ENCODE measurements around the gene CDKL5. TPM values are rescaled to one million over a fixed set of nuclear protein-coding genes. Genes with fewer than 3 reads are reported as not detected.

CDKL5 gene
- total and polyA plus RNA-seq, 2 donors (not counting 1 experiment from before 2014, with no cell fraction given) = 0.72 to 4.6 TPM

DNA sequence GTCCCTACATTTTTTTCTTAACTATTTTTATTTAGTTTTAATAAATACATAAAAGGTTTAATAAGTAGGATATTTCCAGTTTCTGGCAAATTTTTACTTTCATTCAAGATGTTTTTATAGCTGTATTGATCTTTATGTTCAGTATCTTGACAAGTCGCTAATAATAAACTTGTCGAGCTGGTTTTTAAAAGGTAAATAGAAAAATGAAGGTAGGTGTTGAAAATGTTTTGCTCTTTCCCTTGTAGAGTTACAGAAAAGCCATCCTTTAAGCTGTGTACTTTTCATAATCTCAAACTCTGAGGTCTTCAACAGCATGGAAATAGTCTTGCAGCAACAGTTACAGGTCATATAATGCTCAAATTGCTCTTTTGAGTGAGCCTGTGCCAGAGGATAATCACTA lies 193.9 kb downstream of the CDKL5 start:
- Histone ChIP-seq H3K9ac (ENCODE audit: low read length) (no peak overlapping the region), H3K4me2 (replicated peaks; ENCODE audit: low read depth, low read length, poor library complexity, severe bottlenecking) (no peak overlapping the region), H3K79me2 (ENCODE audit: control insufficient read depth, insufficient read depth, low read length) (no peaks in the 10 kb centered on the region), H3K36me3 (replicated peaks in 1 of 2; ENCODE audit: control extremely low read depth in 1 of 2, control insufficient read depth in 1 of 2, extremely low read depth in 1 of 2, insufficient read depth in 2 of 2, low read length in 1 of 2) (no peaks in the 10 kb centered on the region), H3K4me3 (ENCODE audit: control extremely low read depth in 1 of 5, extremely low read depth in 1 of 5, insufficient read depth in 1 of 5, low read depth in 2 of 5, low read length in 4 of 5) (no peak overlapping the region), H4K20me1 (ENCODE audit: control insufficient read depth, insufficient read depth, low read length, poor library complexity, severe bottlenecking) (no peaks in the 10 kb centered on the region), H3K9me3 (ENCODE audit: control extremely low read depth in 1 of 3, control insufficient read depth in 2 of 3, insufficient read depth in 1 of 3, low read length in 2 of 3) (no peaks in the 10 kb centered on the region), H3K4me1 (ENCODE audit: control insufficient read depth in 2 of 2, insufficient read depth in 2 of 2, low read length in 2 of 2) (no peaks in the 10 kb centered on the region), H2AFZ (ENCODE audit: insufficient read depth, low read depth, low read length, poor library complexity, severe bottlenecking) (no peak overlapping the region), H3K27me3 (replicated peaks in 1 of 4; ENCODE audit: control extremely low read depth in 1 of 4, control insufficient read depth in 3 of 4, insufficient read depth in 4 of 4, low read length in 3 of 4) (no peaks in the 10 kb centered on the region), H3K27ac (ENCODE audit: low read length in 2 of 2) (no peak overlapping the region)
- no CpG with 5 or more reads among the region's 2 CpGs for WGBS (ENCODE audit: insufficient coverage)
- no peak overlapping the region for H3K27ac Mint-ChIP-seq
- no peaks in the 10 kb centered on the region for H3K9me3 Mint-ChIP-seq (ENCODE audit: insufficient read depth)
- no peak overlapping the region for H3K4me3 Mint-ChIP-seq
- no peaks in the 10 kb centered on the region for H3K4me1 Mint-ChIP-seq
- ATAC-seq (ENCODE audit: low read depth) (no peak), DNase-seq (no peak)
- ChIA-PET CTCF (interaction anchor here (0.7 kb wide), 1 partner anchor 22 kb away, joined by 4 read pairs; no protein-coding TSS in a partner anchor), POLR2A (no interaction called here)
- no peak for TF ChIP-seq CTCF (IDR thresholded peaks at IDR 0.05)
- no peaks in the 10 kb centered on the region for H3K27me3 Mint-ChIP-seq
- intact Hi-C loops (cut with micrococcal nuclease) = no loop called here

- ChIA-PET CTCF (no interaction called here), POLR2A (no interaction called here)
- no peak overlapping the region for H3K27ac ChIP-seq (ENCODE audit: low read length in 2 of 2)
- no peaks in the 10 kb centered on the region for H3K9me3 ChIP-seq (ENCODE audit: control extremely low read depth in 1 of 3, control insufficient read depth in 2 of 3, insufficient read depth in 1 of 3, low read length in 2 of 3)
- 100% methylated on average over 1 of the region's 8 CpGs for WGBS (ENCODE audit: insufficient coverage)
- H3K4me2 ChIP-seq (replicated peaks; ENCODE audit: low read depth, low read length, poor library complexity, severe bottlenecking) = no peak overlapping the region
- intact Hi-C loops (cut with micrococcal nuclease) = no loop called here
- H3K9ac ChIP-seq (ENCODE audit: low read length) = no peak overlapping the region
- no peaks in the 10 kb centered on the region for H4K20me1 ChIP-seq (ENCODE audit: control insufficient read depth, insufficient read depth, low read length, poor library complexity, severe bottlenecking)
- ATAC-seq (ENCODE audit: low read depth) (no peak), DNase-seq (no peak)
- H3K4me1 ChIP-seq (ENCODE audit: control insufficient read depth in 2 of 2, insufficient read depth in 2 of 2, low read length in 2 of 2) = no peaks in the 10 kb centered on the region
- no peak overlapping the region for H3K4me3 ChIP-seq (ENCODE audit: control extremely low read depth in 1 of 5, extremely low read depth in 1 of 5, insufficient read depth in 1 of 5, low read depth in 2 of 5, low read length in 4 of 5)
- H3K4me3 Mint-ChIP-seq = no peak overlapping the region
- no peak overlapping the region for H3K27ac Mint-ChIP-seq
- no peaks in the 10 kb centered on the region for H3K4me1 Mint-ChIP-seq
- no peaks in the 10 kb centered on the region for H3K27me3 Mint-ChIP-seq
- H2AFZ ChIP-seq (ENCODE audit: insufficient read depth, low read depth, low read length, poor library complexity, severe bottlenecking) = no peak overlapping the region
- H3K79me2 ChIP-seq (ENCODE audit: control insufficient read depth, insufficient read depth, low read length) = no peaks in the 10 kb centered on the region
- H3K27me3 ChIP-seq (replicated peaks in 1 of 4; ENCODE audit: control extremely low read depth in 1 of 4, control insufficient read depth in 3 of 4, insufficient read depth in 4 of 4, low read length in 3 of 4) = no peaks in the 10 kb centered on the region
- TF ChIP-seq CTCF (IDR thresholded peaks at IDR 0.05) (no peak), EZH2 (IDR thresholded peaks at IDR 0.05; ENCODE audit: borderline replicate concordance, insufficient read depth, low read depth, low read length, poor library complexity, severe bottlenecking) (no peak)
- H3K9me3 Mint-ChIP-seq (ENCODE audit: insufficient read depth) = no peaks in the 10 kb centered on the region
- no peaks in the 10 kb centered on the region for H3K36me3 ChIP-seq (replicated peaks in 1 of 2; ENCODE audit: control extremely low read depth in 1 of 2, control insufficient read depth in 1 of 2, extremely low read depth in 1 of 2, insufficient read depth in 2 of 2, low read length in 1 of 2)
Measured at GRCh38 chrX:18620349-18620748, 194.9 kb downstream of the CDKL5 start.

All from B cell (primary cell).